Measurements from ENCODE around the gene FGF22. TPM values are rescaled to one million over a fixed set of nuclear protein-coding genes. Genes with fewer than 3 reads are reported as not detected.

FGF22 gene
- total and polyA plus RNA-seq, 2 of the 13 experiments (the other 11 are each of a cell fraction or from before 2014, with no cell fraction given) = 0.24 TPM; not detected in 1

GRCh38 chr19:591099-591958 lies 48.4 kb upstream of the FGF22 start (continued):
- TF ChIP-seq ZMYM4 (CRISPR knock-in tag; IDR thresholded peaks at IDR 0.05) (0 out of 2 replicates have a peak, but pooled peaks have one; percentile 34), ZNF891 (CRISPR knock-in tag; IDR thresholded peaks at IDR 0.05) (peak; percentile 61; the same call in 1 of the 2 replicates), SAP130 (CRISPR knock-in tag; IDR thresholded peaks at IDR 0.05; ENCODE audit: low read depth) (peak; percentile 63), MED13 (CRISPR knock-in tag; IDR thresholded peaks at IDR 0.05) (peak; percentile 75), ZBTB14 (CRISPR knock-in tag; IDR thresholded peaks at IDR 0.05) (0 out of 2 replicates have a peak, but pooled peaks have one; percentile 33), ZNF430 (CRISPR knock-in tag; IDR thresholded peaks at IDR 0.05) (peak; percentile 67; the same call in 1 of the 2 replicates), MLXIP (CRISPR knock-in tag; IDR thresholded peaks at IDR 0.05; ENCODE audit: borderline replicate concordance) (peak; percentile 87), SKIL (CRISPR knock-in tag; IDR thresholded peaks at IDR 0.05; ENCODE audit: borderline replicate concordance) (0 out of 2 replicates have a peak, but pooled peaks have one; percentile 18), TEF (CRISPR knock-in tag; IDR thresholded peaks at IDR 0.05) (peak; percentile 79; the same call in 1 of the 2 replicates), ZFP90 (CRISPR knock-in tag; IDR thresholded peaks at IDR 0.05; ENCODE audit: borderline replicate concordance) (peak; percentile 71; the same call in 1 of the 2 replicates), MAZ (IDR thresholded peaks at IDR 0.05; ENCODE audit: borderline replicate concordance, low read depth, low read length) (no peak), MAZ (CRISPR knock-in tag; IDR thresholded peaks at IDR 0.05; ENCODE audit: low read depth) (peak; percentile 53; the same call in 1 of the 2 replicates), TOPORS (CRISPR knock-in tag; IDR thresholded peaks at IDR 0.05) (no peak), CEBPG (CRISPR knock-in tag; IDR thresholded peaks at IDR 0.05) (no peak), ZNF790 (CRISPR knock-in tag; IDR thresholded peaks at IDR 0.05; ENCODE audit: borderline replicate concordance) (peak; percentile 63; the same call in 1 of the 2 replicates), ZNF766 (CRISPR knock-in tag; IDR thresholded peaks at IDR 0.05; ENCODE audit: borderline replicate concordance) (0 out of 2 replicates have a peak, but pooled peaks have one; percentile 52), PTBP1 (IDR thresholded peaks at IDR 0.05; ENCODE audit: low read depth, low read length, poor library complexity, severe bottlenecking) (no peak), ZNF160 (CRISPR knock-in tag; IDR thresholded peaks at IDR 0.05) (peak; percentile 58; the same call in 1 of the 2 replicates), ZNF777 (CRISPR knock-in tag; IDR thresholded peaks at IDR 0.05) (peak; percentile 43; the same call in 1 of the 2 replicates), MEIS1 (CRISPR knock-in tag; IDR thresholded peaks at IDR 0.05; ENCODE audit: borderline replicate concordance) (0 out of 2 replicates have a peak, but pooled peaks have one; percentile 39)
